Thyroid gland (tissue), 4 donors: ENCODE data around the gene NKX2-4.

Source experiments
- CTCF ChIP-seq, 6 experiments: fragments of 200-600 bp in 3 of 6; fragments of 450-650 bp in 3 of 6; sonication (generic) in 3 of 6; IDR thresholded peaks; one replicate each; pipeline ENCODE4 v1.5.1; 2016 to 2019; ENCODE audit warnings: antibody characterized with exemption in 6 of 6, mild to moderate bottlenecking in 2 of 6, inconsistent platforms in 1 of 6, moderate library complexity in 1 of 6
- POLR2A ChIP-seq, 2 donors: fragments of 450-650 bp; IDR thresholded peaks; one replicate each; pipeline ENCODE4 v1.6.1; 2017; ENCODE audit warnings: antibody characterized with exemption in 2 of 2, mild to moderate bottlenecking in 2 of 2, moderate library complexity in 1 of 2

- TF ChIP-seq CTCF (IDR thresholded peaks at IDR 0.05) = no peak
- TF ChIP-seq POLR2A (IDR thresholded peaks at IDR 0.05) = no peak
Observed at GRCh38 chr20:21424846-21425245, 27.5 kb upstream of the NKX2-4 start.
